ENCODE data around the gene MRGPRG.

The MRGPRG gene

GRCh38 chr11:3216027-3216525 is 2.5 kb downstream of the MRGPRG start:
- H3K9me3 ChIP-seq, result no peaks in the 10 kb centered on the region
- no peak for TF ChIP-seq CTCF (IDR thresholded peaks at IDR 0.05; ENCODE audit: low read depth, low read length)
- no peak for DNase-seq
- no peak overlapping the region for H3K4me3 ChIP-seq (ENCODE audit: low read depth, low read length)
- no peaks in the 10 kb centered on the region for H3K4me1 ChIP-seq
- no peaks in the 10 kb centered on the region for H3K27me3 ChIP-seq
- no peaks in the 10 kb centered on the region for H3K36me3 ChIP-seq

- H3K27me3 ChIP-seq, result no peaks in the 10 kb centered on the region
- no peaks in the 10 kb centered on the region for H3K4me1 ChIP-seq
- H3K36me3 ChIP-seq, result no peaks in the 10 kb centered on the region
- peak; percentile 2 for DNase-seq
- H3K9me3 ChIP-seq, result no peaks in the 10 kb centered on the region
- no peak for TF ChIP-seq CTCF (IDR thresholded peaks at IDR 0.05; ENCODE audit: low read depth, low read length)
- no peak overlapping the region for H3K4me3 ChIP-seq (ENCODE audit: low read depth, low read length)
These were observed 3.1 kb downstream of the MRGPRG start for GRCh38 chr11:3215346-3216026.

GRCh38 chr11:3214420-3214699 is 4.3 kb downstream of the MRGPRG start:
- no peak for DNase-seq
- Histone ChIP-seq H3K36me3 (no peaks in the 10 kb centered on the region), H3K9me3 (no peaks in the 10 kb centered on the region), H3K4me3 (ENCODE audit: low read depth, low read length) (no peak overlapping the region), H3K27me3 (no peaks in the 10 kb centered on the region), H3K4me1 (no peaks in the 10 kb centered on the region)
- no peak for TF ChIP-seq CTCF (IDR thresholded peaks at IDR 0.05; ENCODE audit: low read depth, low read length)

GRCh38 chr11:3213659-3214419 is 4.8 kb downstream of the MRGPRG start:
- H3K9me3 ChIP-seq, result no peaks in the 10 kb centered on the region
- no peaks in the 10 kb centered on the region for H3K36me3 ChIP-seq
- H3K4me1 ChIP-seq, result no peaks in the 10 kb centered on the region
- no peak for DNase-seq
- no peaks in the 10 kb centered on the region for H3K27me3 ChIP-seq
- no peak overlapping the region for H3K4me3 ChIP-seq (ENCODE audit: low read depth, low read length)
- no peak for TF ChIP-seq CTCF (IDR thresholded peaks at IDR 0.05; ENCODE audit: low read depth, low read length)

GRCh38 chr11:3208272-3208671 is 10.3 kb downstream of the MRGPRG start:
- H3K9me3 ChIP-seq, result no peaks in the 10 kb centered on the region

More at GRCh38 chr11:3208272-3208671, 10.3 kb downstream of the MRGPRG start:
- Histone ChIP-seq H3K36me3 (no peaks in the 10 kb centered on the region), H3K4me3 (ENCODE audit: low read depth, low read length) (no peak overlapping the region), H3K4me1 (no peaks in the 10 kb centered on the region), H3K27me3 (peaks cover 6% of the 10 kb centered on the region)
- no peak for DNase-seq
- no peak for TF ChIP-seq CTCF (IDR thresholded peaks at IDR 0.05; ENCODE audit: low read depth, low read length)
